Smooth muscle cell of bladder (primary cell): Measurements from ENCODE around the gene SMKR1. TPM values are rescaled to one million over a fixed set of nuclear protein-coding genes. Genes with fewer than 3 reads are reported as not detected.

ENCODE experiments used
- total RNA-seq: library from RNA; depleted of rRNA; stranded (reverse); fragments of >200 nt; gene quantifications from 2 replicates; pipeline ENCODE4 v1.2.3, GENCODE V29; 2014

SMKR1 gene
- total RNA-seq = 0.09 and 0.43 TPM in 2 replicates

GRCh38 chr7:129501760-129502707, at the start of gene SMKR1:
Gene SMKR1 (plus strand): TSS chr7:129502531. CDS start chr7:129502825, 294 bp downstream.

Other genes with a start within 250 kb of the SMKR1 start
- 2.7 and 4.3 TPM in 2 replicates for gene STRIP2, start 68.1 kb upstream of the SMKR1 start, total RNA-seq
- 9.8 and 10.4 TPM in 2 replicates for gene NRF1, start 109.2 kb downstream of the SMKR1 start, total RNA-seq